K562 (cell line): ENCODE results near the gene SMIM35. TPM values are rescaled to one million over a fixed set of nuclear protein-coding genes. Genes with fewer than 3 reads are reported as not detected.

Source experiments
- ARID3B ChIP-seq: fragments of 250-450 bp; sonication (Bioruptor Pico); IDR thresholded peaks from 2 replicates; pipeline ENCODE4 v1.4.0; 2020; ENCODE audit warnings: borderline replicate concordance
- ATF7 ChIP-seq: fragments of 450-650 bp; IDR thresholded peaks from 2 replicates; pipeline ENCODE4 v1.7.1; 2014; ENCODE audit warnings: mild to moderate bottlenecking, moderate library complexity
- CBFA2T3 ChIP-seq: fragments of 450-650 bp; IDR thresholded peaks from 2 replicates; pipeline ENCODE4 v1.6.1; 2017
- CBX1 ChIP-seq: sonication (generic); IDR thresholded peaks from 2 replicates; pipeline ENCODE4 v1.6.1; 2016; ENCODE audit warnings: antibody characterized with exemption, low read depth, mild to moderate bottlenecking
- CCNT2 ChIP-seq: IDR thresholded peaks from 2 replicates; pipeline ENCODE4 v1.6.1; 2011; ENCODE audit warnings: borderline replicate concordance, low read depth, mild to moderate bottlenecking, moderate library complexity, mixed read lengths, low read length; ENCODE audit not compliant: insufficient read length; ENCODE audit errors: extremely low read depth
- EGR1 ChIP-seq: fragments of 450-650 bp; conservative IDR thresholded peaks from 2 replicates; pipeline ENCODE4 v1.6.1; 2017; ENCODE audit warnings: mild to moderate bottlenecking
- GTF3C2 ChIP-seq: IDR thresholded peaks from 3 replicates; pipeline ENCODE4 v1.6.1; 2011; ENCODE audit warnings: borderline replicate concordance, mild to moderate bottlenecking, moderate library complexity; ENCODE audit not compliant: insufficient read length; ENCODE audit errors: extremely low read depth
- JUN ChIP-seq, 2 experiments: sonication (generic) in 1 of 2; formaldehyde crosslinking in 1 of 2; IDR thresholded peaks; 2 replicates each; pipeline versions ENCODE4 v1.6.1 to v1.8.0; 2012 to 2022; ENCODE audit warnings: borderline replicate concordance in 2 of 2, mild to moderate bottlenecking in 2 of 2, improper control_type of control experiment in 1 of 2, low read depth in 1 of 2, low read length in 1 of 2, missing genetic modification reagents in 1 of 2
- MITF ChIP-seq: IDR thresholded peaks from 2 replicates; pipeline ENCODE4 v1.6.1; 2014; ENCODE audit warnings: antibody characterized with exemption
- MYC ChIP-seq, 2 experiments: fragments of 250-450 bp in 1 of 2; sonication (Bioruptor Pico) in 1 of 2; IDR thresholded peaks; 2 replicates each; pipeline versions ENCODE4 v1.5.1 to v1.6.1; 2012 to 2021; ENCODE audit warnings: low read depth in 2 of 2, borderline replicate concordance in 1 of 2, improper control_type of control experiment in 1 of 2, low read length in 1 of 2, mild to moderate bottlenecking in 1 of 2, moderate library complexity in 1 of 2
- NCOR1 ChIP-seq: fragments of 450-650 bp; IDR thresholded peaks from 2 replicates; pipeline ENCODE4 v1.6.1; 2016; ENCODE audit warnings: mild to moderate bottlenecking, moderate library complexity
- NELFE ChIP-seq: IDR thresholded peaks from 2 replicates; pipeline ENCODE4 v1.6.1; 2011; ENCODE audit warnings: mild to moderate bottlenecking; ENCODE audit not compliant: insufficient read depth, insufficient read length
- PCBP1 ChIP-seq: fragments of 200-400 bp; formaldehyde crosslinking; IDR thresholded peaks from 2 replicates; pipeline ENCODE4 v1.6.1; 2018; ENCODE audit warnings: mild to moderate bottlenecking, low read depth, low read length; ENCODE audit not compliant: poor library complexity, severe bottlenecking
- RBM22 ChIP-seq: fragments of 200-400 bp; formaldehyde crosslinking; IDR thresholded peaks from 2 replicates; pipeline ENCODE4 v1.6.1; 2018; ENCODE audit warnings: low read length, low read depth; ENCODE audit not compliant: poor library complexity, severe bottlenecking
- SRSF1 ChIP-seq: fragments of 200-400 bp; formaldehyde crosslinking; IDR thresholded peaks from 2 replicates; pipeline ENCODE4 v1.6.1; 2017; ENCODE audit warnings: mild to moderate bottlenecking, low read depth, low read length, moderate library complexity
- SUPT5H ChIP-seq: fragments of 450-650 bp; IDR thresholded peaks from 2 replicates; pipeline ENCODE4 v1.6.1; 2016
- TARDBP ChIP-seq: fragments of 450-650 bp; IDR thresholded peaks from 2 replicates; pipeline ENCODE4 v1.6.1; 2016
- TBP ChIP-seq: optimal IDR thresholded peaks from 2 replicates; pipeline ENCODE3; 2011; ENCODE audit warnings: low read depth, low read length, improper control_type of control experiment
- WHSC1 ChIP-seq: IDR thresholded peaks from one replicate; pipeline ENCODE4 v1.6.1; 2012; ENCODE audit warnings: low read length, control low read depth, inconsistent platforms
- ZNF140 ChIP-seq: fragments of 250-450 bp; sonication (Bioruptor Pico); IDR thresholded peaks from 2 replicates; pipeline ENCODE4 v1.8.0; 2021; ENCODE audit warnings: moderate library complexity, mild to moderate bottlenecking, inconsistent platforms
- ZNF232 ChIP-seq: sonication (generic); formaldehyde crosslinking; IDR thresholded peaks from 2 replicates; pipeline ENCODE4 v1.8.0; 2022; ENCODE audit warnings: mild to moderate bottlenecking, missing genetic modification reagents
- ZNF436 ChIP-seq: fragments of 250-450, 450-650 bp; sonication (Bioruptor Pico); formaldehyde crosslinking; IDR thresholded peaks from 2 replicates; pipeline ENCODE4 v1.7.0; 2020; ENCODE audit warnings: mild to moderate bottlenecking
- polyA plus RNA-seq, 8 experiments: library from polyadenylated mRNA; depleted of rRNA in 4 of 8; stranded (reverse) in 5 of 8; unstranded in 3 of 8; fragments of >200 nt; fragmentation: Nextera tagmentation in 2 of 8; fragmentation: Illumina TruSeq in 1 of 8; extraction: Ambion mirVana in 2 of 8; extraction: Trizol in 1 of 8; gene quantifications; 2 replicates each; pipeline versions ENCODE4 v1.2.1 to v1.2.3, GENCODE V29; 2011 to 2014; ENCODE audit warnings: inconsistent platforms in 1 of 8, missing spikeins in 1 of 8
- total RNA-seq, 7 experiments: library from RNA; depleted of rRNA in 6 of 7; stranded (reverse); fragments of >200 nt in 6 of 7; fragmentation: Illumina TruSeq in 2 of 7; extraction: Trizol in 2 of 7; gene quantifications; 2 replicates each; pipeline versions ENCODE4 v1.2.1 to v1.2.3, GENCODE V29; 2011 to 2021; ENCODE audit warnings: low replicate concordance in 1 of 7

SMIM35 gene
- total and polyA plus RNA-seq, 9 of the 15 experiments (the other 6 are each of a cell fraction or from before 2014, with no cell fraction given), result 0.03 TPM; not detected in 7

GRCh38 chr11:118012083-118012669 lies 74.6 kb downstream of the SMIM35 start (continued):
- TF ChIP-seq WHSC1, result no peak
- TF ChIP-seq TARDBP, result no peak
- no peak for TF ChIP-seq SUPT5H
- TF ChIP-seq CBX1, result no peak
- no peak for TF ChIP-seq ARID3B (CRISPR knock-in tag)
- no peak for TF ChIP-seq SRSF1
- no peak for TF ChIP-seq PCBP1
- no peak for TF ChIP-seq ZNF436
- peak; percentile 60 for TF ChIP-seq NCOR1
- TF ChIP-seq GTF3C2, result no peak
- TF ChIP-seq TBP, result no peak
- no peak for TF ChIP-seq NELFE
- no peak for TF ChIP-seq MITF
- TF ChIP-seq CCNT2, result peak; percentile 53
- peak; percentile 56 for TF ChIP-seq EGR1
- TF ChIP-seq ATF7, result no peak
- no peak for TF ChIP-seq MYC (IDR thresholded peaks at IDR 0.05; ENCODE audit: low read depth, low read length)
- no peak for TF ChIP-seq MYC (CRISPR knock-in tag; IDR thresholded peaks at IDR 0.05; ENCODE audit: borderline replicate concordance, low read depth)
- peak; percentile 83; the same call in 1 of the 2 replicates for TF ChIP-seq JUN (IDR thresholded peaks at IDR 0.05; ENCODE audit: borderline replicate concordance, low read depth, low read length)
- TF ChIP-seq JUN (CRISPR knock-in tag; IDR thresholded peaks at IDR 0.05; ENCODE audit: borderline replicate concordance), result no peak
- peak; percentile 87 for TF ChIP-seq CBFA2T3
- no peak for TF ChIP-seq ZNF232 (CRISPR knock-in tag)
- TF ChIP-seq ZNF140 (CRISPR knock-in tag), result no peak
- TF ChIP-seq RBM22, result no peak
